Skeletal muscle satellite cell (primary cell): Measurements from ENCODE around the gene IGF2R.

Source experiments
- H3K27me3 ChIP-seq: 2 replicates; pipeline ENCODE4 v1.7.0; 2013; ENCODE audit warnings: low read length; ENCODE audit not compliant: control insufficient read depth, insufficient read depth
- H3K36me3 ChIP-seq: 2 replicates; pipeline ENCODE4 v1.7.0; 2013; ENCODE audit warnings: mild to moderate bottlenecking, control low read depth, low read length; ENCODE audit not compliant: insufficient read depth
- H3K4me1 ChIP-seq: 2 replicates; pipeline ENCODE4 v1.7.0; 2013; ENCODE audit warnings: low read length; ENCODE audit not compliant: control insufficient read depth, insufficient read depth
- H3K4me2 ChIP-seq: 2 replicates; pipeline ENCODE4 v1.7.0; 2013; ENCODE audit warnings: mild to moderate bottlenecking, low read length
- H3K4me3 ChIP-seq: 2 replicates; pipeline ENCODE4 v1.7.0; 2013; ENCODE audit warnings: low read length
- H3K9ac ChIP-seq: 2 replicates; pipeline ENCODE4 v1.7.0; 2013; ENCODE audit warnings: mild to moderate bottlenecking, low read depth, low read length, moderate library complexity
- H3K9me3 ChIP-seq: replicated peaks from 2 replicates; pipeline ENCODE4 v1.7.0; 2013; ENCODE audit warnings: mild to moderate bottlenecking, control low read depth, low read length

IGF2R gene

GRCh38 chr6:159969921-159970320, 1.0 kb downstream of the IGF2R start:
- peaks cover 40% of the 10 kb centered on the region for H3K4me1 ChIP-seq

GRCh38 chr6:159970659-159971063, 1.8 kb downstream of the IGF2R start:
- Histone ChIP-seq H3K9ac (peak overlapping the region; percentile 82), H3K4me3 (peak overlapping the region; percentile 90)

More at GRCh38 chr6:159969921-159970320, 1.0 kb downstream of the IGF2R start:
- H3K27me3 ChIP-seq: no peaks in the 10 kb centered on the region
- peak overlapping the region; percentile 82 for H3K9ac ChIP-seq
- H3K9me3 ChIP-seq: no peaks in the 10 kb centered on the region
- peak overlapping the region; percentile 90 for H3K4me3 ChIP-seq
- H3K36me3 ChIP-seq: no peaks in the 10 kb centered on the region
- peak overlapping the region; percentile 82 for H3K4me2 ChIP-seq

GRCh38 chr6:159971341-159972178, 2.7 kb downstream of the IGF2R start:
- Histone ChIP-seq H3K4me3 (peak overlapping the region; percentile 90), H3K27me3 (no peaks in the 10 kb centered on the region), H3K4me2 (peak overlapping the region; percentile 82), H3K4me1 (peaks cover 41% of the 10 kb centered on the region), H3K9me3 (no peaks in the 10 kb centered on the region), H3K36me3 (no peaks in the 10 kb centered on the region), H3K9ac (no peak overlapping the region)

More at GRCh38 chr6:159970659-159971063, 1.8 kb downstream of the IGF2R start:
- no peaks in the 10 kb centered on the region for H3K36me3 ChIP-seq
- H3K4me1 ChIP-seq: peaks cover 41% of the 10 kb centered on the region
- H3K4me2 ChIP-seq: peak overlapping the region; percentile 82
- H3K9me3 ChIP-seq: no peaks in the 10 kb centered on the region
- no peaks in the 10 kb centered on the region for H3K27me3 ChIP-seq

- Histone ChIP-seq H3K9me3 (no peaks in the 10 kb centered on the region), H3K27me3 (no peaks in the 10 kb centered on the region), H3K4me3 (no peak overlapping the region), H3K36me3 (no peaks in the 10 kb centered on the region), H3K9ac (no peak overlapping the region), H3K4me1 (peaks cover 53% of the 10 kb centered on the region), H3K4me2 (no peak overlapping the region)
Observed at GRCh38 chr6:159972506-159973268, 3.8 kb downstream of the IGF2R start.

GRCh38 chr6:159973406-159973805, 4.5 kb downstream of the IGF2R start:
- Histone ChIP-seq H3K4me2 (peak overlapping the region; percentile 10), H3K4me3 (no peak overlapping the region), H3K36me3 (no peaks in the 10 kb centered on the region), H3K27me3 (no peaks in the 10 kb centered on the region), H3K9ac (no peak overlapping the region), H3K9me3 (no peaks in the 10 kb centered on the region), H3K4me1 (peaks cover 57% of the 10 kb centered on the region)

GRCh38 chr6:159973951-159974350, 5.1 kb downstream of the IGF2R start:
- Histone ChIP-seq H3K27me3 (no peaks in the 10 kb centered on the region), H3K4me2 (peak overlapping the region; percentile 22), H3K4me3 (no peak overlapping the region), H3K9ac (no peak overlapping the region), H3K9me3 (no peaks in the 10 kb centered on the region), H3K4me1 (peaks cover 61% of the 10 kb centered on the region), H3K36me3 (no peaks in the 10 kb centered on the region)

- no peak overlapping the region for H3K4me2 ChIP-seq
- peaks cover 69% of the 10 kb centered on the region for H3K4me1 ChIP-seq
- H3K4me3 ChIP-seq: no peak overlapping the region
- H3K36me3 ChIP-seq: no peaks in the 10 kb centered on the region
- no peak overlapping the region for H3K9ac ChIP-seq
- H3K9me3 ChIP-seq: no peaks in the 10 kb centered on the region
- H3K27me3 ChIP-seq: no peaks in the 10 kb centered on the region
Observed at GRCh38 chr6:159974932-159975331, 6.0 kb downstream of the IGF2R start.

- H3K36me3 ChIP-seq: no peaks in the 10 kb centered on the region
- H3K4me2 ChIP-seq: peak overlapping the region; percentile 64
- H3K9ac ChIP-seq: no peak overlapping the region
- H3K4me1 ChIP-seq: peaks cover 65% of the 10 kb centered on the region
- peak overlapping the region; percentile 13 for H3K4me3 ChIP-seq
- H3K9me3 ChIP-seq: no peaks in the 10 kb centered on the region
- H3K27me3 ChIP-seq: no peaks in the 10 kb centered on the region
Observed at GRCh38 chr6:159976686-159977254, 7.9 kb downstream of the IGF2R start.

- Histone ChIP-seq H3K4me2 (peak overlapping the region; percentile 64), H3K9me3 (no peaks in the 10 kb centered on the region), H3K4me3 (peak overlapping the region; percentile 13), H3K36me3 (no peaks in the 10 kb centered on the region), H3K9ac (no peak overlapping the region), H3K4me1 (peaks cover 70% of the 10 kb centered on the region), H3K27me3 (no peaks in the 10 kb centered on the region)
Observed at GRCh38 chr6:159977255-159977903, 8.5 kb downstream of the IGF2R start.

GRCh38 chr6:159977904-159978268, 9.0 kb downstream of the IGF2R start:
- Histone ChIP-seq H3K36me3 (no peaks in the 10 kb centered on the region), H3K4me2 (peak overlapping the region; percentile 64), H3K9me3 (no peaks in the 10 kb centered on the region), H3K9ac (no peak overlapping the region), H3K27me3 (no peaks in the 10 kb centered on the region), H3K4me1 (peaks cover 72% of the 10 kb centered on the region), H3K4me3 (no peak overlapping the region)
